Keratinocyte (primary cell): ENCODE measurements around the gene HECTD4. TPM values are rescaled to one million over a fixed set of nuclear protein-coding genes. Genes with fewer than 3 reads are reported as not detected.

Source experiments
- DNase-seq: peaks from one replicate; pipeline ENCODE4 v3.0.0-alpha.2; 2011; ENCODE audit warnings: low read depth, missing footprints, low spot score
- FAIRE-seq: peaks from 2 replicates; lab custom pipeline; 2011; peaks lifted over from hg19 to GRCh38; lab: Jason Lieb, UNC
- H2AFZ ChIP-seq: 2 replicates; pipeline ENCODE4 v1.6.0; 2012; ENCODE audit warnings: low read length, control low read depth, inconsistent platforms; ENCODE audit not compliant: control insufficient read depth
- H3K27ac ChIP-seq: 2 replicates; pipeline ENCODE4 v1.5.1; 2011; ENCODE audit warnings: low read length; ENCODE audit not compliant: control insufficient read depth, insufficient read depth
- H3K27me3 ChIP-seq: 3 replicates; pipeline ENCODE4 v1.6.0; 2011; ENCODE audit warnings: low read length; ENCODE audit not compliant: control insufficient read depth, insufficient read depth; ENCODE audit errors: extremely low read depth
- H3K36me3 ChIP-seq, 2 experiments: 2 replicates in 1 of 2; 3 replicates in 1 of 2; pipeline ENCODE4 v1.5.1; 2011; ENCODE audit warnings: low read length in 2 of 2, mild to moderate bottlenecking in 1 of 2; ENCODE audit not compliant: control insufficient read depth in 2 of 2, insufficient read depth in 2 of 2; ENCODE audit errors: extremely low read depth in 1 of 2
- H3K4me1 ChIP-seq: 3 replicates; pipeline ENCODE4 v1.5.1; 2011; ENCODE audit warnings: low read length; ENCODE audit not compliant: control insufficient read depth, insufficient read depth; ENCODE audit errors: extremely low read depth
- H3K4me2 ChIP-seq: 3 replicates; pipeline ENCODE4 v1.6.0; 2011; ENCODE audit warnings: low read depth, low read length; ENCODE audit not compliant: control insufficient read depth, insufficient read depth; ENCODE audit errors: extremely low read depth
- H3K4me3 ChIP-seq, 3 experiments: fragments of 200-600 bp in 1 of 3; sonication (generic) in 1 of 3; 2 replicates in 2 of 3; 3 replicates in 1 of 3; pipeline ENCODE4 v1.5.1; 2011 to 2016; ENCODE audit warnings: low read length in 3 of 3, mild to moderate bottlenecking in 3 of 3, control low read depth in 2 of 3, inconsistent platforms in 1 of 3, low read depth in 1 of 3, mixed read lengths in 1 of 3, mixed run types in 1 of 3, moderate library complexity in 1 of 3; ENCODE audit not compliant: control insufficient read depth in 2 of 3, insufficient read depth in 2 of 3; ENCODE audit errors: extremely low read depth in 1 of 3
- H3K79me2 ChIP-seq: 2 replicates; pipeline ENCODE4 v1.6.0; 2012; ENCODE audit warnings: low read length; ENCODE audit not compliant: control insufficient read depth, insufficient read depth
- H3K9ac ChIP-seq: 3 replicates; pipeline ENCODE4 v1.6.0; 2011; ENCODE audit warnings: low read length; ENCODE audit not compliant: control insufficient read depth, insufficient read depth; ENCODE audit errors: extremely low read depth
- H3K9me1 ChIP-seq: 3 replicates; pipeline ENCODE4 v1.6.0; 2011; ENCODE audit warnings: low read length; ENCODE audit not compliant: control insufficient read depth, insufficient read depth; ENCODE audit errors: extremely low read depth
- H3K9me3 ChIP-seq: 2 replicates; pipeline ENCODE4 v1.5.1; 2012; ENCODE audit warnings: low read depth, low read length; ENCODE audit not compliant: control insufficient read depth
- H4K20me1 ChIP-seq: 3 replicates; pipeline ENCODE4 v1.6.0; 2011; ENCODE audit warnings: low read length; ENCODE audit not compliant: control insufficient read depth, insufficient read depth; ENCODE audit errors: extremely low read depth
- CTCF ChIP-seq, 3 experiments: IDR thresholded peaks in 1 of 3; conservative IDR thresholded peaks in 1 of 3; optimal IDR thresholded peaks in 1 of 3; 2 replicates in 2 of 3; 3 replicates in 1 of 3; pipeline versions ENCODE3 to v1.5.1; 2011; ENCODE audit warnings: low read length in 3 of 3, mild to moderate bottlenecking in 3 of 3, moderate library complexity in 2 of 3, control low read depth in 1 of 3, inconsistent platforms in 1 of 3; ENCODE audit not compliant: insufficient read depth in 2 of 3; ENCODE audit errors: extremely low read depth in 1 of 3
- EZH2 ChIP-seq: IDR thresholded peaks from one replicate; pipeline ENCODE4 v1.6.1; 2012; ENCODE audit warnings: inconsistent platforms, mild to moderate bottlenecking, low read length, moderate library complexity
- dilution Hi-C: fragments of 300-500 bp; cut with MboI; formaldehyde crosslinking; loops from one replicate; pipeline ENCODE4 v1.7.0; 2020; ENCODE audit warnings: low sequenced_read_pairs; ENCODE audit not compliant: extremely low pct_ligation_motif_present
- polyA plus RNA-seq, 5 experiments: library from polyadenylated mRNA; depleted of rRNA in 3 of 5; stranded (reverse) in 3 of 5; stranded (forward) in 1 of 5; unstranded in 1 of 5; fragments of >200 nt; gene quantifications; 1 replicate in 1 of 5; 2 replicates in 3 of 5; 3 replicates in 1 of 5; pipeline versions ENCODE4 v1.2.1 to v1.2.3, GENCODE V29; 2011 to 2012; ENCODE audit warnings: missing spikeins in 2 of 5, low read depth in 1 of 5, low replicate concordance in 1 of 5

The HECTD4 gene
- polyA plus RNA-seq, 1 donor (not counting 4 experiments of a cell fraction or from before 2014, with no cell fraction given) = 7.5 TPM

- H3K4me2 ChIP-seq = no peak overlapping the region
- no peak overlapping the region for H3K9ac ChIP-seq
- dilution Hi-C loops = no loop called here
- no peaks in the 10 kb centered on the region for H3K4me1 ChIP-seq
- no peak overlapping the region for H3K4me3 ChIP-seq
- no peak for DNase-seq
- H3K27ac ChIP-seq = no peak overlapping the region
- TF ChIP-seq CTCF (optimal IDR thresholded peaks at IDR 0.05 in 1 of 3, IDR thresholded peaks at IDR 0.05 in 1 of 3, conservative IDR thresholded peaks at IDR 0.05 in 1 of 3; ENCODE audit: extremely low read depth in 1 of 3, insufficient read depth in 2 of 3, low read length in 3 of 3) = no peak
- no peaks in the 10 kb centered on the region for H3K9me3 ChIP-seq
- H3K79me2 ChIP-seq = no peaks in the 10 kb centered on the region
- FAIRE-seq = no peak
- no peak overlapping the region for H2AFZ ChIP-seq
- no peaks in the 10 kb centered on the region for H3K27me3 ChIP-seq
- no peaks in the 10 kb centered on the region for H4K20me1 ChIP-seq
- H3K9me1 ChIP-seq = no peaks in the 10 kb centered on the region
- H3K36me3 ChIP-seq = peaks cover 8 to 10% of the 10 kb centered on the region in 2 experiments
Observed at GRCh38 chr12:112236386-112236785, 145.8 kb downstream of the HECTD4 start.

- Histone ChIP-seq H3K27me3 (no peaks in the 10 kb centered on the region), H4K20me1 (no peaks in the 10 kb centered on the region), H3K27ac (no peak overlapping the region), H3K4me2 (no peak overlapping the region), H2AFZ (no peak overlapping the region), H3K4me3 (no peak overlapping the region), H3K79me2 (no peaks in the 10 kb centered on the region), H3K4me1 (no peaks in the 10 kb centered on the region), H3K36me3 (peaks cover 11 to 18% of the 10 kb centered on the region in 2 experiments), H3K9ac (no peak overlapping the region), H3K9me1 (no peaks in the 10 kb centered on the region), H3K9me3 (no peaks in the 10 kb centered on the region)
- no peak for TF ChIP-seq EZH2
- no peak for TF ChIP-seq CTCF (optimal IDR thresholded peaks at IDR 0.05 in 1 of 3, IDR thresholded peaks at IDR 0.05 in 1 of 3, conservative IDR thresholded peaks at IDR 0.05 in 1 of 3; ENCODE audit: extremely low read depth in 1 of 3, insufficient read depth in 2 of 3, low read length in 3 of 3)
- FAIRE-seq (no peak), DNase-seq (no peak)
- dilution Hi-C loops = no loop called here
Observed at GRCh38 chr12:112234303-112234702, 147.9 kb downstream of the HECTD4 start.
